ENCODE results near the gene PSMD11.
"Not testable (repeated sequence)": the region's sequence is repeated elsewhere in the genome, so short reads cannot be mapped to it uniquely, and the experiment has no call there.

DNA sequence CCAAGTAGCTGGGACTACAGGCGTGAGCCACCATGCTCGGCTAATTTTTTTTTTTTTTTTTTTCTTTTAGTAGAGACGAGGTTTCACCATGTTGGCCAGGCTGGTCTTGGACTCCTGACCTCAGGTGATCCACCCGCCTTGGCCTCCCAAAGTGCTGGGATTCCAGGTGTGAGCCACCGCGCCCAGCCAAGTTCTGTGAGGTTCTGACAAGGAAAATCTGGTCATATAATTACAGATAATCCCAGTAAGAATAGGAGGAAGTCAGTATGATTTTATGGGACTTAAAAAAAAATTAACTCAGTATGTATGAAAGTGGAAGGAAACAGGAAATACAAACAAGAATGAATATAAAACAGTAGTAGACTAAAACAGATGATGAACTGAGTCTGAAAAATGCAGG, 6.1 kb downstream of the PSMD11 start:
- TF ChIP-seq CTCF (conservative IDR thresholded peaks at IDR 0.05); ZFX (IDR thresholded peaks at IDR 0.05): not testable (repeated sequence)
